Islet precursor cell (in vitro differentiated cells): ENCODE data around the gene EXO1.
"Not testable (repeated sequence)": the region's sequence is repeated elsewhere in the genome, so short reads cannot be mapped to it uniquely, and the experiment has no call there.

ENCODE experiments used
- DNase-seq: peaks from one replicate; pipeline ENCODE4 v3.0.0-alpha.2; 2018

Gene EXO1

DNA sequence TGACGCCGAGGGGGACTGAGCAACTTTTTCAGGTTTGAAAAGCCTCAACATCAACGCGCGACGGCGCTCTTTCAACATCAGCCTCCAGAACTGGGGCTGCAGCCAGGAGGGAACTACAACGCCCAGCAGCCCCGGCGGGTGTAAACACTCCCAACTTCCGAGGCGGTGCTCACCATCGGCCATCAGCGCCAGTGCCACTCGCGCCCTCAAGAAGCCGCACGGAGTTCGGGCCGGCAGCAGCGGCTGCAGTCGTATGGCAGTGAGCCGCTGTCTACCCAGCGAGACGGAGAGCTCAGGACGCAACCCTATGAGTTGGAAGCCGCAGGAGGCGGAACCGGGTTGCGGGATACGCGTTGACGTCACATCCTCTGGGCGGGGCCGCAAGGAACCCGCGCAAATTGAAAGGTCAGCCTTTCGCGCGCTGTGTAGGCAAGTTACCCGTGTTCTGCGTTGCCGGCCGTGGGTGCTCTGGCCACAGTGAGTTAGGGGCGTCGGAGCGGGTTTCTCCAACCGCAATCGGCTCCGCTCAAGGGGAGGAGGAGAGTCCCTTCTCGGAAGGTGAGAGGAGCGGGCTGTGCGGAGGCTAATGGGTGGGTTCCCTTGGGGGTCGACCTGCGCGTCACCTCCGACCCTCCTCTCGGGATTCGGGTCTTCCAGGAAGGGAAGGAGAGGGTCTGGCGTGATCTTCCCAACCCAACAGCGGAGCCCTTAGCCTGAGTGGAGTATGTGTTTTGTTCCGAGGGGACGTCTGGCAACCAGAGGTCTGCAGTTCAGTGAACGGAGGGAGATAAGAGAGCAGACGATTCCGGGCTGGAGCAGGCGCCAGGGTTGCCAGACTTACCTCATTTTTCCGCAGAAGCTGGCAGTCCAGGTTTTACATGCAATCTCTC is at the start of gene EXO1:
Gene EXO1 (plus strand): TSS at position 409 of the 890 bp plus-strand sequence. CDS start 2,222 bp downstream, outside the sequence.
- peak; percentile 96 for DNase-seq

DNA sequence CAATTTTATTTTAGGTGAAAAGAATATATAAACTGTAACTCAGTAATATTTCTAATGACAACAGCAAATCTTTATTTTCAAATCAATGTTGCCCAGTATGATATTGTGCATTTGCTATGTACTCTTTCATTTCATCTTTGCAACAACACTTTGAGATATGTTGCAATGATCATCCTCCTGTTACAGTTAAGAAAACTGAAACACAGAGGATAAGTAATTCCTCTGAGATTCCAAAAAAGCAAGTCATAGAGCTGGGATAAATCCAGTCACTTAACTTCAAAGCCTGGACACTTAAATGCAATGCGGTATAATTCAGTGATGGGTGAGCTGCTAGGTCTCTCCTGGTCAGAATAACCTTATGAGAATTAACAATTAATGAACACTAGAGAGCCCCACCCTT is 48.6 kb upstream of the EXO1 start:
- no peak for DNase-seq

DNA sequence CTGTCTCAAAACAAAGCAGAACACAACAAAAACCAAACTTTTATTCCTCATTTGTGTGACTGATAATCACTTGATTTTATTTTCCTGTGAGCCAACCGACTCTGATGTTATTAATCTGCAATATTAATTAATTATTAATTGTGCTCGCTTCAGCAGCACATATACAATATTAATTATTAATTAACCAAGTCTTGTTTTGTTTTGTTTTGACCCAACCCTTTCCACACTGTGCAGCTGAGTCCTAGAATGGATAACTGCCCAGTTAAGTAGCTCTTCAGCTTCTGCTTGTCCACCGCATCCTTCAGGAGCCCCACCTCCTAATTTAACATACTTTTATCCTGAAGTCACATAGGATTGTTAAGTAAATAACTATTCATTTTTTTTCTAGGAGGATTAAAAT is 47.4 kb upstream of the EXO1 start:
- no peak for DNase-seq

DNA sequence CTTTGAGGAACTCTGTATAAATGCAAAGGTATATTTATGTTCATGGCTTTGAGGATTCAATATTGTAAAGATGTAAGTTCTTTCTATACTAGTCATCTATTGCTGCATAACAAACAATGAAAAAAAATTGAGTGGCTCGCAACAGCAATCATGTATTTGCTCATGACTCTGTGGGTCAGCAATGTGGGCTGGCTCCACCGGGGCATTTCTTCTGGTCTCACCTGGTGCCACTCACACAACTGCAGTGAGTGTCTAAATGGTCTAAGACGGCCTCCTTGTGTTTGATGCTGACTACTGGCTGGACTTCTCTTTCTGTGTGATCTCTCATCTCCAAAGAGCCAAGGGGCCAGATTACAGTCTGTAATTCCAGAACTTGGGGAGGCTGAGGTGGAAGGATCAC is 45.1 kb upstream of the EXO1 start:
- no peak for DNase-seq

DNA sequence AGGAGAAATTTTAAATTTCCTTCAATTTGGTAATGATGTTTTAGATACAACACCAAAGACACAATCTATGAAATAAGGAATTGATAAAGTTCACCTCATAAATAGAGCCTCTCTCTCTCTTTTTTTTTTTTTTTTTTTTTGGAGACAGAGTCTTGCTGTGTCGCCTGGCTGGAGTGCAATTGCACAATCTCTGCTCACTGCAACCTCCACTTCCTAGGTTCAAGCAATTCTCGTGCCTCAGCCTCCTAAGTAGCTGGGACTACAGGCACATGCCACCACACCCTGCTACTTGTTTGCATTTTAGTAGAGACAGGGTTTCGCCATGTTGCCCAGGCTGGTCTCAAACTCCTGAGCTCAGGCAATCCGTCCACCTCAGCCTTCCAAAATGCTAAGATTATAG is 43.3 kb upstream of the EXO1 start:
- DNase-seq, result not testable (repeated sequence)

DNA sequence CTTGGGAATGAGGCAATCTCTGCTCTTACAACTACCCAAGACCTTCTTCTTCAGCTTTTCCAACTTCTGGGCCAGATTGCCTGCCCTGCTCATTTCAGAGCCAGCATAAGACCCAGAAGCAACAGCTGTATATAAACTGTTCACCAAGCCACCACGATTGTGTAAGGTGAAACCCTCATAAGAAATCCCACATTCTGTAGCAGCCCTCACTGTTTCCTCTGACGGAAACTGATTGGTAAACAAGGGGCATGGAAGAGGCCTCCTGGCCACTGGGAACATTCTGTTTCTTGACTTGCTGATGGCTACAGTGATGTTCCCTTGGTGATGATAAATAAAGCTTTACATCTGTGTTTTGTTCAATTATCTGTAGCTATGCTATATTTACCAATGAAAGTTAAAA is 39.7 kb upstream of the EXO1 start:
- DNase-seq, result no peak

DNA sequence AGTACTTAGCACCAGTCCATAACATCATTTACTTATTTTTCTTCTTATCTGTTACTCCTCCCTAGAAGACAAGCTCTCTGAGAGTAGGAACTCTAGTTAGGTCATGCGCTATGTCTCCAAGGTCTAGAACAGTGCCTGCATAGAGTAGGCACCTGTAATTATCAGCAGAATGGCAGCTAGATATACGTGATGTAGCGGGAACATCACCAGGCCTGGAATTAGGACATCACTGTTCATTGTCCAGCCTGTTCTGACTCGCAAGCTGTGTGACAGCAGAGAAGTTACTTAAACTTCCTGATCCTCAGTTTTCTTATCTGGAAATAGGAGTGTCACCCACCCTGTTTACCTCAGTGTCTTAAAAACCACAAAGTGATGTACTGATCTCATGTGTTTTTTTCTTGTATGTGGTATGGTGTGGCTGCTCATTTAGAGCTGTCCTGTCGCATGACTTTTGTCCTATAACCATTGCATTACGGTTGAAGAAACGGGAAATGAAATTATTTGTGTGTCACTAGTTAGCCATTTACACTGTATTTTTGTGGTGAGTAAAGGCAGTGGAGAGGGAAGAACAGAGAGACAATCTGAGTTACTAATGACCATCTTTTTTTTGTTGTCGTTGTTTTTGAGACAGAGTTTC is 37.1 kb upstream of the EXO1 start:
- DNase-seq, result no peak

DNA sequence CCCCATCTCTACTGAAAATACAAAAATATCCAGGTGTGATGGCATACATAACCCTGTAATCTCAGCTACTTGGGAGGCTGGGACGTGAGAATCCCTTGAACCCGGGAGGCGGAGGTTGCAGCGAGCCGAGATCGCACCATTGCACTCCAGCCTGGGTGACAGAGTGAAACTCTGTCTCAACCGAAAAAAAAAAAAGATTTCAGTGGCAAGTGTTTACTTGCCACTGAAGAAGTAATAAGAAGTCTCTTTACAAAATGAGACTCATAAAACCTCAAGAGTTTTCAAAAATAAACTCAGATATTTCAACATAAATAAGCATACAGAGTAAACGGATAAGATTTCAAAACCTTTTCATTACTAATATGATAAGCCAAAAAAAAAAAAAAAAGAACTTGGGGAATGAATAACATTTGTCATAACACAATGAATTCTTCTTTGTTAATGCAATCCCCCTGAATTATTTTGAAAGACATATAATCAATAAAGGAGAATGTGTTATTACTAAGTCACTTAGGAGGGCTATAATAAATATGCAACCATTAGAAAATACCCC is 34.2 kb upstream of the EXO1 start:
- DNase-seq, result no peak

DNA sequence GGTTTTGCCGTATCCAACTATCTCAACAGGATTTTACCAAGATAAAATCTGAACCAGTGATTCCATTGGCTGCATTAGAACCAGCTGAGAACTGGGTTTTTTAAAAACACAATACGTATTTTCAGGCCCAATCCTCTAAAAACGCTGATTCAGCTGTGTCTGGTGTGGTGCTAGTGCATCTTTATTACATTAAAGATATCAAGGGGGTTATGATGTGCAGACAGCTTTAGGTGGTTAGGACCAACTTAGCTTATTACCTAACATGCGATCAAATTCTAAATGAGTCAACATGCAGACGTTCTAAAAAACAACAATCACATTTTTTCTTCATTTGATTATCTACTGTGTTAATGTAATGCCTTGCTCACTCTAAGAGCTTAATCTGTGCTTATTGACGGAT is 32.0 kb upstream of the EXO1 start:
- no peak for DNase-seq

DNA sequence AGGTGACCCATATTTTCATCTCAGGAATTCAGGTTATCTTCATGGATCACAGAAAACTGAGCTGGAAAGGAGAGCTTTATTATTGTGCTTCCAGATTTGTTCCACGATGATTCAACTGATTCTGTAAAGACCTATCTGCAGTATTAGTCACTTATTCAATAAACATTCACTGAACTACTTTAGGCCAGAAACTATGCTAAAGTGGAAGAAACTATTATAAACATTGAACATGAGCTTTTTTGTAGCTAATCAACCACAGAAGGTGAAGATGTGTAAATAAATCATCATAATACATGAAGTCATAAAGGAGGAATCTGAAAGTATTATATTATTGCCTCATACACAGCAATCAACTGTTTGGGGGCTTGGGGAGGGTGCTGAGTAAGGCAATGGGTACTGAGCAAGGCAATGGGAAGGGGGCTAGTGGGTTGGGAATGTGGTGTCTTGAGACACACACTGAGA is 30.6 kb upstream of the EXO1 start:
- no peak for DNase-seq

DNA sequence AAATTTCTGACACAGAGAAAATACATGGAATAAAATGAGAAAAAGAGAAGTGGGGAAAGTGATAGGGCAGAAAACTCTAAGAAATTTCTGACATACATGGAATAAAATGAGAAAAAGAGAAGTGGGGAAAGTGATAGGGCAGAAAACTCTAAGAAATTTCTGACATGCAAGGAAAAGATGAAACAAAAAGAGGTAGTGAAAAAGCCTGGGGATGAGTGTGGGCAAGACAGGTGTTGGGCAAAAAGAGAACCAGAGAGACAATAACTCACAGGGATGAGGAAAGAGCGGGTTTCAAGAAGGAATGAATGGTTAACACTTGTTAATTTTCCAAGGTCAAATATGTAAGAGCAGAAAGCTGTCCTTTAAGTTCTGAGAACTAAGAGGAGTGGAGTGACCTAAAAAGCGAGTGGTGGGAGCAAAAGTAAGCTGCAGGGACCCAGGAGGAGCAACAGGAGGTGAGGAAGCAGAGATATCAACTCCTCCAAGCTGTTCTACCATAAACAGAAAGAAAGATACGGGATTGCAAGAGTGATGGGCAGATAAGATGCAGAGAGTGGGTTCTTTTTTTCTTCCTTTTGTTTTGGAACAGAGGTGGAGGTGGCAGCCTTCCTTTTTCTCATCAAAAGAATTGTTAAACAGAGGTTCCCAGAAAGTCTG is 29.9 kb upstream of the EXO1 start:
- no peak for DNase-seq

DNA sequence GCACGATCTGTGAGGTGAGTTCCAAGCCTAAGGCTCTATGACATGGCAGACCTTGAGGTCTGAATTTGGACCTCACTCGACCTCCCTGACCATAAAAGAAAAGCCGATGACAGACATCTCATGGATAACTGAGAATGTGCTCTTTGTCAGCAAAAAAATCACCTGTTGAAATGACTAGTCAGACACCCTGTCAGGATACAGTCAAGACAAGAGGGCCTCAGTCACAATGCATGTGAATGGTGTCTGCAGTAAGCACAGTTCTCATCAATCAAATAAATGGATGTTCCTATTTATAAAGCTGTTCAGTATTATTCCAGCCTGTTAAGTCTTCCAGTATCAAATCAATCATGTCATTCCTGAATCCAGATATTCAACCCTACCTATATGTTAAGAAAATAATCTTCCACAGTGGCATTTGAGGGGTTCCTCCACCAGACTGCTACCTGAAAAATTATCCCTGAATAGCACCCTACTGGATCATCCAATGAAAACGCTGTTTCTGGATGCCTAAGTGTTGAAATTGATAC is 28.6 kb upstream of the EXO1 start:
- DNase-seq, result no peak

DNA sequence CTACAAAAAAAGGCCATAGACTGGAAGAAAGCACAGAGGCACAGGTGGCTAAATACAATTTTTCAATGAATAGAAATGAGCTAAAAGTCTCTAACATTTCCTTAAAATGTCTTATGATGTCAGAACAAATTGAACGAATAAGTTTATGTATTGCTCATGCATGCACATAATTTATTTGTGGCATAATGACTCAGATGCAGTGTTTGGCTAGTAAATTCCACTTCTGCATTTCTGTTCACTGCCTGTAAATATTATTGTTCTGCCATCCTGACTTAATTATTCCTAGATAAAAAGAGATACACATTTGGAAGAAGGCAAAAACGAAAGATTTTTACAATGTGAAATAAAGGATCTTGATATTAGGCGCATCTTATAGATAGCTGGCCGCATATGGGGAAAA is 26.6 kb upstream of the EXO1 start:
- no peak for DNase-seq

DNA sequence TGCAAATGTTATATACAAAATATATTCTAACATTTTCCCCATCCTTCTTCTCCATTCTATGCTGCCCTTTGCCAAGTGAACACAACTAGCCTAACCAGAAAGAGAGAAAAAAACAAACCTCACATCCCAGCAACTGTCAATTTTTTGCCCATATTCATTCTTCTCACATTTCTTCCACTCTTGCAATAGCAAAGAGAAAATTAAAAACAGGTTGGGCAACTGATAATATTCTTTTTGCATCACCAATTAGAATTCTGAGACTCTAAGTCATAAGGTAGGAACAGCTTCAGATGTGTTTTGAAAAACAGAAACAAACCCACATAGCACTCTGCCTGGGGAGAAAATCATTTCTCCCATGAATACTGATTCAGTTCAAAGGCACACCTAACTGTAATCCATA is 25.2 kb upstream of the EXO1 start:
- no peak for DNase-seq

DNA sequence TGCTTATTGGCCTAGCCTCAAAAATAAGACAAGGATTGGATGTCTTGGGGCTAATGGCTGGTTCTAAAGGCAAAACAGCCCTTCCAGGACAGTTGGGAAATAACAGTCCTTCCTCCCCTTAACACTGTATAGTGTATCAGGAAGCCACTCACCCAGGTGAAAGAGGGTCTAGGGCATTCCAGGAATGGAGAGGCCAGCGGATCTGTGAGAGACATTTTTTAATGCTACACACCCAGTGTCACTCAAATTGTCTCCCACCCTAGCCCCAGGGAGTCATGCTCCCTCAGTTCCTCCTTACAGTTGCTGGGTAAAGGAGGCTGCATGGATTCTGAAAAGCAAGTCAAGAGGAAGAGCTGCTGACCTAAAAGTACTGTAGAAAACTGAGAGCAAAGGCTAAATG is 24.1 kb upstream of the EXO1 start:
- DNase-seq, result no peak

DNA sequence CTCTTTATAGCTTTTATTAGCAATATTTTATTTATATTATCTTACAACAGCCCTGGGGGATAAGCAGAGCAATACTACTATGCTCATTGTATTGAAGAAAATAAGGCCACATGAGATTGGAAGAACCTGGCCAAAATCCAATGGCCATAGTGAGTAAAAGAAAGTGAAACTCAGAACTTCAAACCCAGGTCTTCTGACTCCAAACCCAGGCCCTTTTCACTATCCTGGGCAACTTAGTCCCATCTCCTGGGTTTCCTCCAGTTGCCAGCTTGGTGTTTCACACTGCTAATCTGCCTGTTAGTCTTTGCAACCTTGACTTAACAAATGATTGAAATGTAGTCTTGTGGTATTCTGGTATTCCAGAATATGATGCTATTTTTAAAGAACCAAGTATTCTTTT is 22.4 kb upstream of the EXO1 start:
- no peak for DNase-seq

DNA sequence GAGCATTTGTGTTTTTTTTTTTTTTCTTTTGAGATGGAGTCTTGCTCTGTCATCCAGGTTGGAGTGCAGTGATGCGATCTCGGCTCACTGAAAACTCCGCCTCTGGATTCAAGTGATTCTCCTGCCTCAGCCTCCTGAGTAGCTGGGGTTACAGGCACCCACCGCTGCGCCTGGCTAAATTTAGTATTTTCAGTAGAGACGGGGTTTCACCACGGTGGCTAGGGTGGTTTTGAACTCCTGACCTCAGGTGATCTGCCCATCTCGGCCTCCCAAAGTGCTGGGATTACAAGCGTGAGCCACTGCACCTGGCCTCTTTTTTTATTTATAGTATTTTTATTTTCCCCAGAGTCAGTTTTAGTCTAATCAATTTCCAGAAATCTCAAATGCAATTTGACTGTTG is 21.4 kb upstream of the EXO1 start:
- not testable (repeated sequence) for DNase-seq

DNA sequence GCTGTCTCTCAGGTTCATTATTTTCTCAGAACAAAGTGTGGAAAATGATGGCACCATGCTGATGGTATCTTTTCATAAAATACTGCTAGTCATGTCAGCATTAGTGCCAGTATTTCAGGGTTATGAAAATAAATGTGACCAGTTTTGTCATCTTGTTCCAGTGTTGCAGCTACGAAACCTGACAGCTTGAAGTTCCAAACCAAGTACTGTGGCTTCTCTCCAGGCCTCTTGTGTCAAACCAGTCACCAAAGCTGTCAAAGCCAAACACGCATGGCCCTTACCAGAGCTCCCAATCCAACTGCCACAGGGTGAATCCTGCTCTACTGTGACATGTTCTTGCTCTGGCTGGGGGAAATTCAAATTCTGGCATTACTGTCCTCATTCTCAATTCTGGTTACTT is 20.7 kb upstream of the EXO1 start:
- DNase-seq, result no peak

DNA sequence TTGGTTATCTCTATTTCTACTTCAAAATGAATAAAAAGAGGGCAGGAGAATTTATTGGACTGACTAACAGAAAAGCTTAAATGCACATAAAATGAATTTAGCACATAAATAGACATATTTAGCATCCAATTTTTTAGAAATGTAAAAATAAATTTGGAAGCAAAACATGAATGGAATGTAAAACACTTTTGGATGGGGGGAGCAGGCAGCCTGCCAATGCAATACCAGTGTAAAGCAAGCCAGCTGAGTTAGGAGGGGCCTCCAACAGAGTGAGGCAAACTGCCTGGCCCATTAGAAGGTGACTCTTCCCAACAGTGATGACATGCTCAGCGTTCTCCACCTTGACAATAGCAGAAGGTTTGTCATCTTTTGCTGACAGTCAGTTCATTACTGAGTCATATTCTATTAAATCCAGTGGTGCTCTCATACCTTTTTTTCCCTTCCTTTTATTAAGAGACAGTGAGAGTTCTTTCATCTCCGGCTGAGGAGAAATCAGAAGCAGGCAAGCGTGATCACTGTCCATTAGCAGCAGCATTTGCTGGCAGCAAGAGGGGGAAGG is 19.5 kb upstream of the EXO1 start:
- DNase-seq, result no peak

DNA sequence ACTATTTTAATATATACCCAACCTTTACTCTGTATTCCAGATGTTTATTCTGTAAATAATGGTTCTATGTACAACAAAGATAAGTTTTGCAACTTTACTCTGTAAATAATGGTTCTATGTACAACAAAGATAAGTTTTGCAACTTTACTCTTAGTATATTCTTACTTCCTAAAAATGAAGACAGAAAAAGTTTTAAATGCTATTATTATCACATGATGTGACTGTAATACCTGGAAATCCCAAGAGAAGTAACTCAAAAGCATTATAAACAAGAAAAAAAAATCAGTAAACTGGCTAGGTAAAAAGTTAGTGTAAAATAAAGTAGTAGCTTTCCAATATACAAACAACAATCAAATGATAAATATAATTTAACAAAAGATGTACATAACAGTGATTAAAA is 18.5 kb upstream of the EXO1 start:
- DNase-seq, result no peak

DNA sequence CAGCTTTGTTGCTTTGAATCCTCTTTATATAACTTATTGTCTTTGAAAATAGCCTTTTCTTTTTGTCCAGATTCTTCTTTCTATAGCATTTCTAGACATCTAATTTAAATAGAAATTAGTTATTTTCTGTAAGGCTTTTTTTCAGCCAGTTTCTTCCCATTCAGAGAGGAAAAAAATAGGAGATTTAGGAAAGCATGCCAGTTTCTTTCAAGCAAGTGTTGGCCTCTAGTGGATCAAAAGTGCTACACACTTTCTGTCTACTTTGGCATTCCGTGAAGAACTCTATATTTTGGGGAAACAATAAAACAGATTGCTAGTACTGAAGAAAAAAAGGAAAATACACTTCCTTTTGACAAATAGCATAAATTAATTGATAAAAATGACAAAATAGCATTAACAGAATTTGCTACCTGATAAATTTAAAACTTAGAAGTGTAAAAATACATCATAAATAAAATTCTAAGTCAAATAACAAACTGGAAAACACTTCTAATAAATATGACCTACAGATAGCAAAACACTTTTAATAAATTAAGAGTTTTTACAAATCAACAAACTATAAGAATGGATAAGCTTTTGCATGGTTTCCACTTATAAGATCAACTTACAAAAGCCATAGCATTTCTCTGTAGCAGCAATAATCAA is 13.1 kb upstream of the EXO1 start:
- DNase-seq, result no peak

DNA sequence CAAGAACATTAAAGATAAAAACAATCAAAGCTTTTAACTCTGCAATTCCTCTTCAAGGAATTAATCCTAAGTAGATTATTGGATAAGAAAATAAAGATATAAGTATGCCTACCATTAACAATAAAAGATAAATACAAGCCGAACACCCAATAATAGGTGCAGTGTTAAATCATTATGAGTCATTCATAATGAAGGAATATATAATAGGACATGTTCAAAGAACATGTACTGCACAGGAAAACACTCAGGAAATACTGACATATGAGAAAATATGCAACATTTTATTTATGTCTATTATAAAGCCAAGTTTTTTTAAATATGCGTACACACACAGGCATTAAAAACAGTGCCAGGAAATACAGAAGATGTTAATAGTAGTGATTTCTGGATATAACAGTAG is 11.1 kb upstream of the EXO1 start:
- no peak for DNase-seq

DNA sequence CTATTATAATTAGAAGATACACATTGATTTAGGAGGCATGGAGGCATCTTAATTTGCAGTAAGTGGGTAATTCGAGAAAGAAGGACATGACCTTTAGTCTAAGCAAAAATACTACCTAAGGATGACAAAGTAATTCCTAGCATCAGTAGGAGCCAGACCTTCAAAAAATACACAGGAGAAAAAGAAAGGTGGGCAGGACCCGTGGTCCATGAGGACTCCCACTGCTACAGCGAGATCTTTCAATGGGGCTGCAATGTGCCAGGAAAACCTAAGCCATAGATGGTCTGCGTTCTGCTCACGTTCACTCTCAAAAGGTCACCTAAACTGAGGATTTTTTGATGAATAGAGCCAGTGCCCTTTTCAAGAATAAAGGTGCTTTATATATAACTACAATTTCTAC is 10.6 kb upstream of the EXO1 start:
- DNase-seq, result no peak
